HCT116 (cell line): ENCODE measurements around the gene GOLGA3.

ENCODE experiments used
- CBX3 ChIP-seq: IDR thresholded peaks from 2 replicates; pipeline ENCODE4 v1.6.1; 2012; ENCODE audit warnings: low read depth
- CTCF ChIP-seq, 3 experiments: fragments of 200-600 bp in 1 of 3; sonication (generic) in 1 of 3; IDR thresholded peaks in 2 of 3; conservative IDR thresholded peaks in 1 of 3; 2 replicates each; pipeline ENCODE4 v1.5.1; 2012 to 2017; ENCODE audit warnings: low read depth in 2 of 3, low read length in 2 of 3, antibody characterized with exemption in 1 of 3, borderline replicate concordance in 1 of 3, control low read depth in 1 of 3, mild to moderate bottlenecking in 1 of 3, mixed read lengths in 1 of 3, mixed run types in 1 of 3, moderate library complexity in 1 of 3; ENCODE audit not compliant: insufficient read depth in 1 of 3
- EGR1 ChIP-seq: IDR thresholded peaks from 2 replicates; pipeline ENCODE4 v1.6.1; 2012; ENCODE audit warnings: low read depth
- EZH2 ChIP-seq: fragments of 200-600 bp; sonication (generic); IDR thresholded peaks from 2 replicates; pipeline ENCODE4 v1.6.1; 2017; ENCODE audit warnings: antibody characterized with exemption, mixed run types
- SRF ChIP-seq: IDR thresholded peaks from 2 replicates; pipeline ENCODE4 v1.6.1; 2012; ENCODE audit warnings: low read depth

GRCh38 chr12:132736378-132736777, 92.3 kb downstream of the GOLGA3 start:
- TF ChIP-seq EZH2, result no peak
- TF ChIP-seq EGR1, result no peak
- no peak for TF ChIP-seq CTCF (IDR thresholded peaks at IDR 0.05 in 2 of 3, conservative IDR thresholded peaks at IDR 0.05 in 1 of 3; ENCODE audit: borderline replicate concordance in 1 of 3, insufficient read depth in 1 of 3, low read depth in 2 of 3, low read length in 2 of 3)
- TF ChIP-seq SRF, result no peak
- no peak for TF ChIP-seq CBX3
